OCI-LY7 (cell line): ENCODE measurements around the gene ZNF503.

ENCODE experiments used
- EZH2phosphoT487 ChIP-seq: fragments of 200-600 bp; sonication (generic); IDR thresholded peaks from 2 replicates; pipeline ENCODE4 v1.6.1; 2018; ENCODE audit warnings: low read depth, borderline replicate concordance, mild to moderate bottlenecking, mixed run types, antibody characterized with exemption, low read length, moderate library complexity, mixed read lengths
- TF ChIP-seq, protein P1 (sequence below): fragments of 200-600 bp; sonication (generic); conservative IDR thresholded peaks from 2 replicates; pipeline ENCODE4 v1.5.1; 2014; ENCODE audit warnings: mild to moderate bottlenecking, antibody characterized with exemption, low read length, moderate library complexity, mixed read lengths

DNA sequence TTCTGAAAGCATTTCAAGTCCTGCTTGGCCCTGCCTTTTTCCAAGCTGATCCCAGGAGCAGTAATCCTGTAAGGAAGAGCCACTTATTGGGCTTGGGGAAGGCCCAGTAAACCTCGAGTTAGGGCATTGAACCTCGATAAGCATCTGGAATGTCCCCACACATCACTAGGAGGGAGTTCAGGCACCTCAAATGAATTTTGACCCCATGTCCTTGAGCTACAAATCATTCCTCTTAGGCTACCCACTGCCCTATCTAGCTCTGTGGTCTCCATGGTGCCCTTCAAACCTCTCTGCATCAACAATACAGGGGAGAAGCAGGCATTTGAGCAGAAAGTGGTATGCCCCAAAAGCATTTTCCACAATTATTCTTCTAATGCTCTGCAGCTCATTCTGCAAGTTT lies 33.7 kb downstream of the ZNF503 start:
- TF ChIP-seq, protein P1, sequence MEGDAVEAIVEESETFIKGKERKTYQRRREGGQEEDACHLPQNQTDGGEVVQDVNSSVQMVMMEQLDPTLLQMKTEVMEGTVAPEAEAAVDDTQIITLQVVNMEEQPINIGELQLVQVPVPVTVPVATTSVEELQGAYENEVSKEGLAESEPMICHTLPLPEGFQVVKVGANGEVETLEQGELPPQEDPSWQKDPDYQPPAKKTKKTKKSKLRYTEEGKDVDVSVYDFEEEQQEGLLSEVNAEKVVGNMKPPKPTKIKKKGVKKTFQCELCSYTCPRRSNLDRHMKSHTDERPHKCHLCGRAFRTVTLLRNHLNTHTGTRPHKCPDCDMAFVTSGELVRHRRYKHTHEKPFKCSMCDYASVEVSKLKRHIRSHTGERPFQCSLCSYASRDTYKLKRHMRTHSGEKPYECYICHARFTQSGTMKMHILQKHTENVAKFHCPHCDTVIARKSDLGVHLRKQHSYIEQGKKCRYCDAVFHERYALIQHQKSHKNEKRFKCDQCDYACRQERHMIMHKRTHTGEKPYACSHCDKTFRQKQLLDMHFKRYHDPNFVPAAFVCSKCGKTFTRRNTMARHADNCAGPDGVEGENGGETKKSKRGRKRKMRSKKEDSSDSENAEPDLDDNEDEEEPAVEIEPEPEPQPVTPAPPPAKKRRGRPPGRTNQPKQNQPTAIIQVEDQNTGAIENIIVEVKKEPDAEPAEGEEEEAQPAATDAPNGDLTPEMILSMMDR = no peak
- no peak for TF ChIP-seq EZH2phosphoT487
